Measurements from ENCODE around the gene OTOG. TPM values are rescaled to one million over a fixed set of nuclear protein-coding genes. Genes with fewer than 3 reads are reported as not detected.

Gene OTOG
- total RNA-seq, 2 donors from 2014 or later, result not detected

DNA sequence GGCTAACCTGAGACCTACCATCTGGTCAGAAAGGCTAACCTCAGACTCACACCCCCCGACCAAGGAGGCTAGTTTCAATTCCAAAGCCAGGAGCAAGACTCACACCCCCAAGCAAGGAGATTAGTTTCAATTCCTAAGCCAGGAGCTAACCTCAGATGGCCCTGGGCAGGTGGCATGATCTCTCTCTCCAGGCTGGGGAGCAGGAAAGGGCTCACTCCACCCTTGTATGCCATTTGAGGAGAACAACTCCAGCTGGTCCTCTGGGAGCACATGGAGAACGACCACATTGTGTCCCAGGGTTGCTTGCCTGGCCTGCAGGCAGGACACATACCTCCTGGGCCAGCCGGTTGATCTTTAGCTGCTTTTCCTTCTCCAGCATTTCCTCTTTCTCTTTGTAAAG is 35.5 kb upstream of the OTOG start:
- ATAC-seq (no peak), DNase-seq (no peak)
- no peaks in the 10 kb centered on the region for H3K9me3 ChIP-seq (ENCODE audit: control insufficient read depth, low read length, poor library complexity, severe bottlenecking)
- Mint-ChIP-seq H3K4me3 (no peak overlapping the region), H3K4me1 (peaks cover 3% of the 10 kb centered on the region), H3K27ac (no peak overlapping the region), H3K36me3 (ENCODE audit: low read depth) (peaks cover 2% of the 10 kb centered on the region), H3K27me3 (peaks cover 40% of the 10 kb centered on the region)

DNA sequence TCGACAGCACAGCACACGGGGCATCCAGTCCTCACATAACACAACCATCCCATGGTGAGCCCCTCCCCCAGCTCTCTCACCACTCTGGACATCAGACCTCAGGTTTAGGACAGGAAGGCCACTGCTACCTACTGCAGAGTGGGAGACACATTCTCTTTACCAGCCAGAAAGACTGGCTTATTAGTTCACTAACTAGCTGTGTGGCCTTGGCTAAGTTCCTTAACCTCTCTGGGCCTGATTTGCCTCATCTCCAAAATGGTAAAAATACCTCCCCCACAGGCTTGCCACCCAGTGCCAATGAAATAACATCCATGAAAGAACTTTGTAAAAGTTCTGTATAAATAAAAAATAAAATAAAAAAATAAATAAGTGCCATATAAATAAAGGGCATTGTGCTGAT is 35.0 kb upstream of the OTOG start:
- Mint-ChIP-seq H3K4me1 (peaks cover 3% of the 10 kb centered on the region), H3K27me3 (peaks cover 41% of the 10 kb centered on the region), H3K27ac (no peak overlapping the region), H3K36me3 (ENCODE audit: low read depth) (peaks cover 2% of the 10 kb centered on the region), H3K4me3 (no peak overlapping the region)
- no peaks in the 10 kb centered on the region for H3K9me3 ChIP-seq (ENCODE audit: control insufficient read depth, low read length, poor library complexity, severe bottlenecking)
- ATAC-seq (no peak), DNase-seq (no peak)

DNA sequence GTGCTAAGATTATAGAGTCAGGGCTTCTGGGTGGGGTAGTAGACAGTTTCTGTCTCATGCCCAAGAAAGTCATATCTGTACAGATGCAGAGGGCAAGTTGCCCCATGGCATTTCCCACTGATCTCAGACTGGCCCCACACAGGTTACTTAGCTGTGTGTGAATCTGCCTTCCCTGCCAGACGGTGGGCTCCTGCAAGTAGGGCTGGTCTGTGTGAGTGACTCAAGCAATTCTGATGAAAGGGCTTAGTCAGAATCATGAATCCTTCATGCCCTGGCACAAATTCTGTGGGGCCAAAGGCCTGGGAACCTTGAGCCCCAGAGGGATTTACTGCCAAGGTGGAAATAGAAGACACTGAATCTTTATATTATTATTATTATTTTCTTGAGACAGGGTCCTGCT is 33.2 kb upstream of the OTOG start:
- Mint-ChIP-seq H3K27me3 (peaks cover 51% of the 10 kb centered on the region), H3K27ac (no peak overlapping the region), H3K36me3 (ENCODE audit: low read depth) (peaks cover 2% of the 10 kb centered on the region), H3K4me1 (peaks cover 5% of the 10 kb centered on the region), H3K4me3 (no peak overlapping the region)
- DNase-seq (no peak), ATAC-seq (no peak)
- no peaks in the 10 kb centered on the region for H3K9me3 ChIP-seq (ENCODE audit: control insufficient read depth, low read length, poor library complexity, severe bottlenecking)

DNA sequence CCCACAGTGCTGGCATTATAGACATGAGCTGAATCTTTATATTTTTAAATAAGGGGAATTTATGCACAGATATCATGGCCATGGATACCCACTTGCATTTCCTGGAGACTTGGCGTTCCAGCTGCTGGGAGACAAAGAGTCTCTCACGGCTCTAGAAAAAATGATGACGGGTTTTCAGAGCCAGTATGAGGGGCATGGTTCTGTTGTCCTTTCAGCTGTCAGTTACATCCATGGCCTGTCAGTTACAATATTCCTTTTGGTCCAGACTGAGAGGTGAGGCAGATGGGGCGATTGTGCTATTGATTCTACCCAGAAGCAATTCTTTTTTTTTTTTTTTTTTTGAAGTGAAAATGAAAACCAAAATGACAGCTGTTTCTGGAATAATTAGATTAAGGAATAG is 32.6 kb upstream of the OTOG start:
- peaks cover 5% of the 10 kb centered on the region for H3K4me1 Mint-ChIP-seq
- no peaks in the 10 kb centered on the region for H3K9me3 ChIP-seq (ENCODE audit: control insufficient read depth, low read length, poor library complexity, severe bottlenecking)
- DNase-seq (no peak), ATAC-seq (no peak)
- H3K4me3 Mint-ChIP-seq, result no peak overlapping the region
- peaks cover 48% of the 10 kb centered on the region for H3K27me3 Mint-ChIP-seq
- no peak overlapping the region for H3K27ac Mint-ChIP-seq
- H3K36me3 Mint-ChIP-seq (ENCODE audit: low read depth), result peaks cover 2% of the 10 kb centered on the region

DNA sequence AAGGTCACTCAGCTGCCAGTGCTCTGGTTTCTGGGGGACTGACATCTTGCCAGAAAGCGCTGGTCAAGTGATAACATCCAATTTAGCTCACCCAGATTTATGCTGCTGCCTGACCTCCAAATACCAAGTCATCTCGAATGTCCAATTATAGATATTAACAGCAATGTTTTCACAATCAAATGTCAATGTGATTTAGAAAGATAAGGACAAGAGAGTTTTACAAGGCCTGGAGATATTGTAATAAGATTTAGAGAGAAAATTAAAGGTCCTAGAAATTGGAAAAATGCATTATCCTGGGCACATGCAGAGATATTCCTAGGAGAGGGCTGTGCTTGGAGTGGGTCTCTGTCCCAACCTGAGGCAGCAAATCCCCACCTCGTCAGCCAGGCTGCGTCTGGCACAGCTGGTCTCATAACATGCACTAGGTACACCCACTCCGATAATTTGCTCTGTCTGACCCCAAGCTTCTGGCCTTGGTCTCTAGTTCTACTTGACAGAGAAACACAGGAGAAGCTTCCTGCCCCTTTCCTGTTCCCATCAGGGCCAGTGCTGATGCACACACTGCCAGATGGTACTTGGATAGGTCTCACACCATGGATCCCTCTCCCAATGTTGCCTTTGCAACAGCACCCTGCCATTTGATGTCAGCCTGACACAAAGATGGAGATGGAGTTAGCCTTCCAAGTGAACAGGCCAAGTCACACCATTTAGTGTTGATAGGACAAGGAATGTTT is 31.4 kb upstream of the OTOG start:
- no peak overlapping the region for H3K27ac Mint-ChIP-seq
- peaks cover 5% of the 10 kb centered on the region for H3K4me1 Mint-ChIP-seq

DNA sequence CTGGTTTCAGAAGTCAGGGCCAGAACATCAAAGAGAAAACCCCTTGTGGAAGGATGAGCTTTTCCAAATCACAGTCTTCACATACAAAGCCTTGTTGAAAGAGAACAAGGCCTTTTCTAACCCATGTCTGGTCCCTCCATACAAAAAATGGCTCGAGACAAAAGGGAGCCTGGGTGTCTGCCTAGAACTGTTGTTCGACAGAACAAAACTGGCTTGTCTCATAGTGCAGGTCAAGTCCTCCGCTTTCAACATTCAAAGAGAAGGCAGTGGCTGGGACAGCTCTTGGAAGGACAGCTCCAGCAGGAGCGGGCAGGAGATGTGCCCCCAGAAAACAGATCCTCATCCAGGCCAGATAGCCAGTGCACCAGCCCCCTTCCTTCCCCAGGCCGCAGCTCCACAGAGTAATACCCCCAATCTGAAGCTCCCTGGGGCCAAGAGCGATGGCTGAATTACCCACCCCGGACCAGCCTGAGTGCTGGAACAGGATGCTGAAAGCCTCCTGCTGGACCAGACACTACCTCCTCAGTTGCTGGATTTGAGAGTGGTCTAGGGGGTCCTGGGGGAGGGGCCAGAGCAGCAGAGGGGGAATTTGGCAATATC is 30.4 kb upstream of the OTOG start:
- H3K4me3 Mint-ChIP-seq, result no peak overlapping the region
- DNase-seq (no peak), ATAC-seq (no peak)
- peaks cover 5% of the 10 kb centered on the region for H3K4me1 Mint-ChIP-seq
- H3K9me3 ChIP-seq (ENCODE audit: control insufficient read depth, low read length, poor library complexity, severe bottlenecking), result no peaks in the 10 kb centered on the region
- peaks cover 2% of the 10 kb centered on the region for H3K36me3 Mint-ChIP-seq (ENCODE audit: low read depth)
- H3K27me3 Mint-ChIP-seq, result peaks cover 57% of the 10 kb centered on the region
- no peak overlapping the region for H3K27ac Mint-ChIP-seq

More for the DNA sequence above, 31.4 kb upstream of the OTOG start:
- Mint-ChIP-seq H3K36me3 (ENCODE audit: low read depth) (peaks cover 2% of the 10 kb centered on the region), H3K27me3 (peaks cover 50% of the 10 kb centered on the region), H3K4me3 (no peak overlapping the region)
- DNase-seq (no peak), ATAC-seq (no peak)
- no peaks in the 10 kb centered on the region for H3K9me3 ChIP-seq (ENCODE audit: control insufficient read depth, low read length, poor library complexity, severe bottlenecking)

DNA sequence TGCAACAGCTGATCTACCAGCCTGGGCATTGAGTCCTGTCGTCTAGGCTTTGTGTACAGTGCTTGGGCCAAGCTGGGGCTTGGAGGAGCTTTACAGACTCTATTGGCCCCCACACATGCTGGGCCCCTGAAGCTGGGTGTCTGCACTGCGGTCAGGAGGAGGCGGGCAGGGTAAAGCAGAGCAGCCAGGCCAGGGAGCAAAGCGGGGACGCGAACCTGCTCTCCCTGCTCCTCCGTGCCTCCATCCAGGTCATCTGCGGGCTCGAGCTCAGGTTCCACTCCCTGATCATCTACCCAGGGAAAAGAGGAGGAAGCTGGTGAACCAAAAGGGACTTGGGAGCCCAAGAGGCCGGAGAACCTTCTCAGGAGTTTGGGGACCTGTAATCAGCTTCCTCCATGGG is 29.9 kb upstream of the OTOG start:
- DNase-seq (no peak), ATAC-seq (no peak)
- no peak overlapping the region for H3K27ac Mint-ChIP-seq
- H3K4me1 Mint-ChIP-seq, result peaks cover 3% of the 10 kb centered on the region
- no peak overlapping the region for H3K4me3 Mint-ChIP-seq
- peaks cover 2% of the 10 kb centered on the region for H3K36me3 Mint-ChIP-seq (ENCODE audit: low read depth)
- H3K27me3 Mint-ChIP-seq, result peaks cover 52% of the 10 kb centered on the region
- no peaks in the 10 kb centered on the region for H3K9me3 ChIP-seq (ENCODE audit: control insufficient read depth, low read length, poor library complexity, severe bottlenecking)

DNA sequence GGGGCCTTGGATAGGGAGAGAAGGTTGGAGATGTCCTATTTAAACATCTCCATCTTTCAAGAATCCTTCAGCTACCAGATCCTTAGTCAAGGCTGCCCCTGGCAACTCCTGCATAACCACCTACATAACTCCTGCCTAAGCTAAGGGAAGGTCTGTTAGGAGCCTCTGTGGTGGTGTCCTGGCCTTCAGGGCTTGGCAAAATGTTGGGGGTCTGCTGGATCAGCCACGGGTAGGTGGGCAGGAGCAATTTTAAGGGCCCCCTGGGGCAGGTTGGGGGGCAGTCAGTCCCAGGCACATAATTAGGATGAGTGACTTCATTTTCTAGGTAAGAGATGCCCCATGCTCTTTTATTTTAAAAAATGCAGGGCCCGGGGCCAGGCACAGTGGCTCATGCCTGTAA is 28.7 kb upstream of the OTOG start:
- Mint-ChIP-seq H3K4me1 (peaks cover 3% of the 10 kb centered on the region), H3K27ac (peak overlapping the region; percentile 34), H3K4me3 (no peak overlapping the region), H3K36me3 (ENCODE audit: low read depth) (peaks cover 2% of the 10 kb centered on the region), H3K27me3 (peaks cover 42% of the 10 kb centered on the region)
- ATAC-seq (no peak), DNase-seq (no peak)
- no peaks in the 10 kb centered on the region for H3K9me3 ChIP-seq (ENCODE audit: control insufficient read depth, low read length, poor library complexity, severe bottlenecking)

DNA sequence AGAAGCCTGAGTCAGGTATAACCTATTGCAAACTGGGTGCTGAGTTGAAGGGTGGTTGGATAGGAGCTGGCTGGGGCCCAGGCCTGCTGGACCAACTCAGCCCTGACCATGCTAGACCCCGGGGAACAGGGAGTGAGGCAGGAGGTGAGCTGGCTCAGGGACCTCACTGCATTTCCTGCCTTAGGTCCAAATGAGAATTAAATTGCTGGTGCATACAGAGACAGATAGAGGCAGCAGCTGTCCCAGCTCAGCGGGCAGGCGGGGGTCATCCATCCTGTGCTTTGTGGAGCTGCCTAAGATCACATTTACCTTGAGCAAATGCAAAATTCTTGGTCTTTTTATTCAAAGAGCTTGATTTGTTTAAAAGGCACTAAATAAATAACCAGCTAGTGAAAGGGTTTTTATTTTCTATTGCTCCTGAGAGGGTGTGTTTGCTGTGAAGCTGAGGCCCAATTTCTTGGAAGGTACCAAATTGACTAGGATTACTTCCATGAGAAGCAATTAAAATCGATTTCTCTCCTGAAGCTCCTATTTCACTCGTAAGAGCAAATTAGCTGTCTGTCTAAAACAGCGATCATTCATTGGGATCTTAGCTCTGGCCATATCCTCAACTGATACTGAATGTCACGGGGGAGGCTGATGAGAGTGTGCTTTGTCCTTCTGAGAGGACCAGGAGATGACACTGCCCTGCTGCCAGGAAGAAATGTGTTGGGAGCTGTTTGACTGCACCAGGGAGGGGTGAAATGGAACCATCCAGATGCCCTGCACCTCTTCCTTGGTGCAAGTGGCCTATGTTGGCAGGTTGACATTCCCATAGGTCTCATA is 27.8 kb upstream of the OTOG start:
- no peak overlapping the region for H3K27ac Mint-ChIP-seq
- H3K4me1 Mint-ChIP-seq, result peaks cover 3% of the 10 kb centered on the region
- DNase-seq (no peak), ATAC-seq (no peak)
- no peak overlapping the region for H3K4me3 Mint-ChIP-seq
- H3K36me3 Mint-ChIP-seq (ENCODE audit: low read depth), result no peaks in the 10 kb centered on the region
- H3K27me3 Mint-ChIP-seq, result peaks cover 37% of the 10 kb centered on the region
- H3K9me3 ChIP-seq (ENCODE audit: control insufficient read depth, low read length, poor library complexity, severe bottlenecking), result no peaks in the 10 kb centered on the region

DNA sequence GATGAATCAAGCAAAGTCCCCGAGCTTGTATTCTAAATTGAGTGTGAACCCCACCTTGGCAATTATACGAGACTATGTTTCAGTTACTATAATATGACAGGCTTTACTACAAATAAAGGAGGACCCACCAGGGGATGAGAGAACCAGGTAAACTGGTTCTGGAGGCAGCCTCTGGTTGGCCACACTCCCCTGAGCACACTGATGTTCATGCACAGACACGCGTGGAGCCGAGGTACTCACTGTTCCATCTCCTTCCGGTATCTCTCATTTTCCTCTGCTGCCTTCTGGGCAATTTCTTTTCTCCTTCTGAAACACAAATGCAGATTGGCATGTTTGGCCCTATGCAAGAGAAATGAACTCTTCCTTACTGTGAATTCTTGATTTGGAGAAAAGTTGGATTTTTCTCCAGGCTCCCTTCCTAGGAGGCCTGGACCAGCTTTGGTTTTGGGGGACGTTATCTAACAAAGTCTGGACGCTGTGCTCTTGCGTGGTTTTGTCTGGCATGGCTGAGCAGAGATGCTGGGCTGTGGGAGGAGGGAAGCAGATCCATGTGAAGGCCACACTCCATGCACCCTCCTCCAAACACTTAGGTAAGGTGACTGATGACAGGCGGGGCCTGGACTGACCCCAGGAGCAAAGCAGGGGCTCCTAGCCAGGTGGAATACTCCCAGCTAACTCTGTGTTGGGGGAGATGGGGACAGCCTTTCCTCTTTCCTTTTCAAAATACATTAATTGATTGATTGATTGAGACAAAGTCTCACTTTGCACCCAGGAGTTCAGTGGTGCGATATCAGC is 25.8 kb upstream of the OTOG start:
- no peak overlapping the region for H3K4me3 Mint-ChIP-seq
- H3K27ac Mint-ChIP-seq, result no peak overlapping the region
- H3K9me3 ChIP-seq (ENCODE audit: control insufficient read depth, low read length, poor library complexity, severe bottlenecking), result no peaks in the 10 kb centered on the region
- no peak for DNase-seq
- peaks cover 3% of the 10 kb centered on the region for H3K4me1 Mint-ChIP-seq
- H3K36me3 Mint-ChIP-seq (ENCODE audit: low read depth), result peaks cover 3% of the 10 kb centered on the region
- H3K27me3 Mint-ChIP-seq, result peaks cover 42% of the 10 kb centered on the region
- no peak for ATAC-seq

DNA sequence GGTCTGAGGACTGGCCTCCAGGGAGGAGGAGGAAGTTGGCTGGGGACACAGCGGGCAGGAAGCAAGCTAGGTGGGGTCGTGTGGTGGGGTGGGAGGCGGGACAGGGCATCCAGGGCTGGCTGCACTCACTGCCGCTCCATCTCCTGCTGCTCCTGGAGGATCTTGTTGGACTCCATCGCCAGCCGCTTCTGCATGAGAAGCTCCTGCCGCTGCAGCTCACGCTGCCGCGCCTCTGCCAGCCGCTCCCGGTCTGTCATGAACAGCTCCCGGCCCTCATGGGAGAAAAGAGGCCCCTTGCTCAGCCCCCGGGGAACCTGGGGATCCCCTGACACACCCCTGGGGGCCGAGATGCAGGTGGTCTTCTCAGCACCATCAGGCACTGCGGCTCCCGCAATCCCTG is 24.4 kb upstream of the OTOG start:
- DNase-seq, result no peak
- H3K4me1 Mint-ChIP-seq, result peaks cover 2% of the 10 kb centered on the region
- H3K27me3 Mint-ChIP-seq, result peaks cover 35% of the 10 kb centered on the region
- no peak overlapping the region for H3K4me3 Mint-ChIP-seq
- H3K9me3 ChIP-seq (ENCODE audit: control insufficient read depth, low read length, poor library complexity, severe bottlenecking), result no peaks in the 10 kb centered on the region
- no peak for ATAC-seq
- no peak overlapping the region for H3K27ac Mint-ChIP-seq
- H3K36me3 Mint-ChIP-seq (ENCODE audit: low read depth), result peaks cover 3% of the 10 kb centered on the region

DNA sequence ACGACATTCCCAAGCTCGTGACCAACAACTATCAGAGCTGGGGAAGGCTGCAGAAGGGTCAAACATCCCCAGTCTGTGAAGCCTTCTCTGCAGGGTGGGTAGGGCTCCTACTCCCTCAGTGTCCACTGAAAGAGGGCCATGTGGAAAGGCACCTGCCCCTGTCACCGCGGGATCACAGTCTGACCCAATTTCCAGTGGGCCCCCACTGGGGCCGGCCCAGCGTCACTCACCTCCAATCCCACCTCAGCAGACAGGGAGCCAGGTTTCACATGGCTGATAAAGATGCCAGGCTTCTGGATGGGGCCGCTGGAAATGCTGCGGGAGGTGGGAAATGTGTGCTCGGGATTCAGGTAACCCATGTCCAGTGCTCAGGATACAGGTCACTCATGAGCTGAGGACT is 22.8 kb upstream of the OTOG start:
- H3K27me3 Mint-ChIP-seq, result peaks cover 33% of the 10 kb centered on the region
- H3K36me3 Mint-ChIP-seq (ENCODE audit: low read depth), result peaks cover 3% of the 10 kb centered on the region
- H3K9me3 ChIP-seq (ENCODE audit: control insufficient read depth, low read length, poor library complexity, severe bottlenecking), result no peaks in the 10 kb centered on the region
- no peak overlapping the region for H3K27ac Mint-ChIP-seq
- ATAC-seq (no peak), DNase-seq (no peak)
- H3K4me1 Mint-ChIP-seq, result no peaks in the 10 kb centered on the region
- no peak overlapping the region for H3K4me3 Mint-ChIP-seq

DNA sequence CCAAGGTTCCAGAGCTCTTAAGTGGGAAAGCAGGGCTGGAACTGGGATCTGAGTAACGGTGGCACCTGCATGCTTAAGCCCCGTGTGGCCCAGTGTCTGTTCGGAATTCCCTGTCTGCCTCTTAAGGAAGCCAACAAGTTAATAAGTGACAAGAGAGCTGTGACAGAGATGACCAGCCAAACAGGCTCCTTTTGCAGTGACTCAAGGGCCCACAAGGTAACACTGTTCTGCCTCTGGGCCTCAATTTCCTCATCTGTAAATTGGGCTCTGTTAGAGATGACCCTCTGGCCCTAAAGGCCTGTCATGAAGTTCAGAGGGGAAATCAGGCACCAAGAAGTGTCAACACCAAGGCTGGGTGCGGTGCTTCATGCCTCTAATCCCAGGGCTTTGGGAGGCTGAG is 21.5 kb upstream of the OTOG start:
- no peaks in the 10 kb centered on the region for H3K9me3 ChIP-seq (ENCODE audit: control insufficient read depth, low read length, poor library complexity, severe bottlenecking)
- peaks cover 3% of the 10 kb centered on the region for H3K36me3 Mint-ChIP-seq (ENCODE audit: low read depth)
- H3K27ac Mint-ChIP-seq, result no peak overlapping the region
- H3K27me3 Mint-ChIP-seq, result peaks cover 26% of the 10 kb centered on the region
- no peaks in the 10 kb centered on the region for H3K4me1 Mint-ChIP-seq
- DNase-seq, result no peak
- ATAC-seq, result no peak
- no peak overlapping the region for H3K4me3 Mint-ChIP-seq

Data from T-helper 17 cell (primary cell).